ENCODE data around the gene EXOC6. TPM values are rescaled to one million over a fixed set of nuclear protein-coding genes. Genes with fewer than 3 reads are reported as not detected.
"Not testable (repeated sequence)": the region's sequence is repeated elsewhere in the genome, so short reads cannot be mapped to it uniquely, and the experiment has no call there.

Gene EXOC6
- total RNA-seq, 4 donors from 2014 or later = 14.4 to 22.4 (median 16.8) TPM

DNA sequence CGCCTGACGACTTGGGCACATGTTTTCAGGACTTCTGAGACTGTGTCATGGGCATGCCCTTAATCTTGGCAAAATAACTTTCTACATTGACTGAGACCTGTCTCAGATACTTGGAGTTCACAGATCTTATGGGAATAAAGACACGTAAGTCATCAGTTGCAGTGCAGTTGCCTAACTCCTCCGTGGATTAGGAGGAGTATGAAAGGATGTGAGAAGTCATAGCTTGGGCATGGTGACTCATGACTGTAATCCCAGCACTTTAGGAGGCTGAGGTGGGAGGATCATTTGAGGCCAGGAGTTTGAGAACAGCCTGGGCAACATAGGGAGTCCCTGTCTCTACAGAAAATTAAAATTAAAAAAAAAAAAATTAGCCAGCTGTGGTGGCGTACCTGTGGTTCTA lies 49.6 kb downstream of the EXOC6 start:
- Histone ChIP-seq H3K27ac (no peak overlapping the region), H3K4me1 (peaks cover 0 to 15% (median 0%) of the 10 kb centered on the region in 3 donors), H3K27me3 (no peaks in the 10 kb centered on the region), H3K36me3 (peaks cover 0 to 13% of the 10 kb centered on the region in 2 donors), H3K4me3 (no peak overlapping the region), H3K9me3 (no peaks in the 10 kb centered on the region)
- TF ChIP-seq EP300 (IDR thresholded peaks at IDR 0.05) (no peak), POLR2AphosphoS5 (IDR thresholded peaks at IDR 0.05) (no peak), POLR2A (IDR thresholded peaks at IDR 0.05) (no peak)
- TF ChIP-seq, protein P1, sequence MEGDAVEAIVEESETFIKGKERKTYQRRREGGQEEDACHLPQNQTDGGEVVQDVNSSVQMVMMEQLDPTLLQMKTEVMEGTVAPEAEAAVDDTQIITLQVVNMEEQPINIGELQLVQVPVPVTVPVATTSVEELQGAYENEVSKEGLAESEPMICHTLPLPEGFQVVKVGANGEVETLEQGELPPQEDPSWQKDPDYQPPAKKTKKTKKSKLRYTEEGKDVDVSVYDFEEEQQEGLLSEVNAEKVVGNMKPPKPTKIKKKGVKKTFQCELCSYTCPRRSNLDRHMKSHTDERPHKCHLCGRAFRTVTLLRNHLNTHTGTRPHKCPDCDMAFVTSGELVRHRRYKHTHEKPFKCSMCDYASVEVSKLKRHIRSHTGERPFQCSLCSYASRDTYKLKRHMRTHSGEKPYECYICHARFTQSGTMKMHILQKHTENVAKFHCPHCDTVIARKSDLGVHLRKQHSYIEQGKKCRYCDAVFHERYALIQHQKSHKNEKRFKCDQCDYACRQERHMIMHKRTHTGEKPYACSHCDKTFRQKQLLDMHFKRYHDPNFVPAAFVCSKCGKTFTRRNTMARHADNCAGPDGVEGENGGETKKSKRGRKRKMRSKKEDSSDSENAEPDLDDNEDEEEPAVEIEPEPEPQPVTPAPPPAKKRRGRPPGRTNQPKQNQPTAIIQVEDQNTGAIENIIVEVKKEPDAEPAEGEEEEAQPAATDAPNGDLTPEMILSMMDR (IDR thresholded peaks at IDR 0.05) = no peak
- ATAC-seq = no peak
- 85 to 94% methylated on average over 3 to 5 of the region's 5 CpGs for WGBS, 2 donors (ENCODE audit: low coverage in 1 of 2)

- TF ChIP-seq EP300 (IDR thresholded peaks at IDR 0.05) (no peak), POLR2AphosphoS5 (IDR thresholded peaks at IDR 0.05) (no peak), POLR2A (IDR thresholded peaks at IDR 0.05) (no peak)
- TF ChIP-seq, protein P1 (IDR thresholded peaks at IDR 0.05) = no peak
- Histone ChIP-seq H3K4me3 (no peak overlapping the region), H3K4me1 (no peaks in the 10 kb centered on the region), H3K36me3 (peaks cover 0 to 14% of the 10 kb centered on the region in 2 donors), H3K27me3 (no peaks in the 10 kb centered on the region), H3K27ac (no peak overlapping the region), H3K9me3 (no peaks in the 10 kb centered on the region)
- no peak for ATAC-seq
- WGBS, 2 donors (ENCODE audit: low coverage in 1 of 2) = 100% methylated on average over 2 of the region's 3 CpGs; no CpG with 5 or more reads in 1 of the 2 donors
Observed at GRCh38 chr10:92901819-92902251, 53.5 kb downstream of the EXOC6 start.

- TF ChIP-seq POLR2AphosphoS5 (IDR thresholded peaks at IDR 0.05) (no peak), EP300 (IDR thresholded peaks at IDR 0.05) (no peak), POLR2A (IDR thresholded peaks at IDR 0.05) (no peak)
- TF ChIP-seq, protein P1 (IDR thresholded peaks at IDR 0.05) = no peak
- Histone ChIP-seq H3K4me3 (no peak overlapping the region), H3K4me1 (no peaks in the 10 kb centered on the region), H3K9me3 (no peaks in the 10 kb centered on the region), H3K27me3 (no peaks in the 10 kb centered on the region), H3K27ac (no peak overlapping the region), H3K36me3 (peaks cover 0 to 8% of the 10 kb centered on the region in 2 donors)
- WGBS, 2 donors (ENCODE audit: low coverage in 1 of 2) = 94 to 100% methylated on average over 1 of the region's 1 CpG
- no peak for ATAC-seq
Observed at GRCh38 chr10:92903633-92904032, 55.3 kb downstream of the EXOC6 start.

DNA sequence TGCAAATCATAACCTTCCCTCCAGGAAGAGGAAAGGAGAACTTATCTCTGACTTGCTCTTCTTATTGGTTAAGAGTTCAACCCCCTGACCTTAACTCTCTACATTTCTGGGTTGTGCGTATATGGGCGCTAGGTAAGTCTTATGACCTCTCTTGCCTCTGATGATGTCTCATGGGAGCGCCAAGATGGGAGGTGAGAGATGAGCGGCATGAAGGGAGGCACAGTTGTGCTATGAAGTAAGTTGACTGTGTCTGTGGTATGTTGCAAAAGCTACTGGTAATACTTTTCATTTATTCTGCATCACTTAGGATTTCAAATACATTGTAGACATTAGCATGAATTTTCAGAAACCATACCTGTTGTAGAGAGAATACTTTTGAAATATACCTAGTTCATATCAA lies 59.0 kb downstream of the EXOC6 start:
- no peak for ATAC-seq
- WGBS, 2 donors (ENCODE audit: low coverage in 1 of 2) = 89 to 96% methylated on average over 3 to 4 of the region's 4 CpGs
- H3K4me3 ChIP-seq = no peak overlapping the region
- H3K4me1 ChIP-seq = no peaks in the 10 kb centered on the region
- H3K27ac ChIP-seq = no peak overlapping the region
- TF ChIP-seq, protein P1 (IDR thresholded peaks at IDR 0.05) = no peak
- TF ChIP-seq POLR2AphosphoS5 (IDR thresholded peaks at IDR 0.05) (no peak), EP300 (IDR thresholded peaks at IDR 0.05) (no peak), POLR2A (IDR thresholded peaks at IDR 0.05) (no peak)
- peaks cover 0 to 33% of the 10 kb centered on the region in 2 donors for H3K36me3 ChIP-seq
- H3K9me3 ChIP-seq = no peaks in the 10 kb centered on the region
- no peaks in the 10 kb centered on the region for H3K27me3 ChIP-seq

GRCh38 chr10:92912631-92913030 lies 64.3 kb downstream of the EXOC6 start:
- not testable (repeated sequence) for H3K4me3 ChIP-seq, H3K9me3 ChIP-seq, ATAC-seq, H3K4me1 ChIP-seq, H3K27me3 ChIP-seq, H3K27ac ChIP-seq
- WGBS, 2 donors (ENCODE audit: low coverage in 1 of 2) = 100% methylated on average over 1 of the region's 4 CpGs; no CpG with 5 or more reads in 1 of the 2 donors
- peaks cover 0 to 52% of the 10 kb centered on the region in 2 donors for H3K36me3 ChIP-seq
